Lower lobe of right lung (tissue), 2 donors: ENCODE data around the gene PER1. TPM values are rescaled to one million over a fixed set of nuclear protein-coding genes. Genes with fewer than 3 reads are reported as not detected.

Experiments
- ATAC-seq, 2 donors: fragments of 200-7000 bp; cut with Tn5 transposase; one replicate each; pipeline ENCODE4 v1.9.1; 2020 to 2022; ENCODE audit warnings: mild to moderate bottlenecking in 2 of 2, moderate library complexity in 2 of 2
- DNase-seq: peaks from one replicate; pipeline ENCODE4 v3.0.0-alpha.2; 2020
- H3K27ac ChIP-seq: fragments of 200-600 bp; one replicate; pipeline ENCODE4 v1.8.0; 2022
- H3K27me3 ChIP-seq: fragments of 200-600 bp; one replicate; pipeline ENCODE4 v1.8.0; 2022; ENCODE audit warnings: low read depth
- H3K36me3 ChIP-seq: fragments of 200-600 bp; one replicate; pipeline ENCODE4 v1.8.0; 2022; ENCODE audit warnings: mild to moderate bottlenecking
- H3K4me1 ChIP-seq: fragments of 200-600 bp; one replicate; pipeline ENCODE4 v1.8.0; 2022
- H3K4me3 ChIP-seq: fragments of 200-600 bp; one replicate; pipeline ENCODE4 v1.8.0; 2022; ENCODE audit warnings: mild to moderate bottlenecking
- H3K9me3 ChIP-seq: fragments of 200-600 bp; one replicate; pipeline ENCODE4 v1.8.0; 2022
- CTCF ChIP-seq: fragments of 200-600 bp; IDR thresholded peaks from one replicate; pipeline ENCODE4 v1.8.0; 2022; ENCODE audit warnings: antibody characterized with exemption, mild to moderate bottlenecking
- intact Hi-C: fragments of 100-400 bp; cut with DNase I; formaldehyde crosslinking; loops from one replicate; pipeline ENCODE4 v1.11.0; 2022
- total RNA-seq: library from RNA; stranded (reverse); fragmentation: NEBNext Ultra II Directional; extraction: Animal tissue kit (Norgen Biotek cat#: 25700); gene quantifications from one replicate; pipeline ENCODE4 v1.2.1, GENCODE V29; 2021
- donor health status: DM: no; HTN: yes; CAD: no; lungs with severe emphysema.

PER1 gene
- total RNA-seq, 1 donor from 2014 or later, result 252 TPM

GRCh38 chr17:8153525-8153956, 1.3 kb upstream of the PER1 start:
- Histone ChIP-seq H3K36me3 (peaks cover 38% of the 10 kb centered on the region), H3K27ac (peak overlapping the region; percentile 99), H3K27me3 (no peaks in the 10 kb centered on the region), H3K4me1 (peaks cover 66% of the 10 kb centered on the region), H3K9me3 (no peaks in the 10 kb centered on the region), H3K4me3 (peak overlapping the region; percentile 73)
- TF ChIP-seq CTCF, result no peak
- DNase-seq (peak; percentile 81), ATAC-seq (peak; percentile 1 to 29)
- intact Hi-C loops, result no loop called here

- Histone ChIP-seq H3K27me3 (no peaks in the 10 kb centered on the region), H3K9me3 (no peaks in the 10 kb centered on the region), H3K4me3 (peak overlapping the region; percentile 73), H3K36me3 (peaks cover 40% of the 10 kb centered on the region), H3K4me1 (peaks cover 64% of the 10 kb centered on the region), H3K27ac (peak overlapping the region; percentile 99)
- intact Hi-C loops, result no loop called here
- TF ChIP-seq CTCF, result no peak
- DNase-seq, result peak; percentile 53
- ATAC-seq, result no peak
Observed at GRCh38 chr17:8153031-8153451, 837 bp upstream of the PER1 start.

GRCh38 chr17:8151641-8152111, 528 bp downstream of the PER1 start:
- DNase-seq, result peak; percentile 94
- ATAC-seq, result peak; percentile 1 to 18
- intact Hi-C loops, result no loop called here
- Histone ChIP-seq H3K4me3 (peak overlapping the region; percentile 73), H3K27ac (peak overlapping the region; percentile 99), H3K36me3 (peaks cover 54% of the 10 kb centered on the region), H3K4me1 (peaks cover 51% of the 10 kb centered on the region), H3K27me3 (no peaks in the 10 kb centered on the region), H3K9me3 (no peaks in the 10 kb centered on the region)
- TF ChIP-seq CTCF, result no peak

GRCh38 chr17:8151120-8151640, 1.0 kb downstream of the PER1 start:
- intact Hi-C loops, result no loop called here
- H3K4me3 ChIP-seq, result peak overlapping the region; percentile 73
- DNase-seq (peak; percentile 93), ATAC-seq (peak; percentile 41 to 44)
- no peak for TF ChIP-seq CTCF
- H3K36me3 ChIP-seq, result peaks cover 59% of the 10 kb centered on the region
- H3K27me3 ChIP-seq, result no peaks in the 10 kb centered on the region
- peak overlapping the region; percentile 99 for H3K27ac ChIP-seq
- peaks cover 51% of the 10 kb centered on the region for H3K4me1 ChIP-seq
- H3K9me3 ChIP-seq, result no peaks in the 10 kb centered on the region

GRCh38 chr17:8150194-8151119, 1.7 kb downstream of the PER1 start:
- peak overlapping the region; percentile 99 for H3K27ac ChIP-seq
- no peak for TF ChIP-seq CTCF
- ATAC-seq (no peak), DNase-seq (peak; percentile 45)
- H3K4me1 ChIP-seq, result peaks cover 51% of the 10 kb centered on the region
- H3K36me3 ChIP-seq, result peaks cover 66% of the 10 kb centered on the region
- H3K9me3 ChIP-seq, result no peaks in the 10 kb centered on the region
- H3K27me3 ChIP-seq, result no peaks in the 10 kb centered on the region
- peak overlapping the region; percentile 73 for H3K4me3 ChIP-seq
- intact Hi-C loops, result no loop called here
